ENCODE results near the gene VARS2.

DNA sequence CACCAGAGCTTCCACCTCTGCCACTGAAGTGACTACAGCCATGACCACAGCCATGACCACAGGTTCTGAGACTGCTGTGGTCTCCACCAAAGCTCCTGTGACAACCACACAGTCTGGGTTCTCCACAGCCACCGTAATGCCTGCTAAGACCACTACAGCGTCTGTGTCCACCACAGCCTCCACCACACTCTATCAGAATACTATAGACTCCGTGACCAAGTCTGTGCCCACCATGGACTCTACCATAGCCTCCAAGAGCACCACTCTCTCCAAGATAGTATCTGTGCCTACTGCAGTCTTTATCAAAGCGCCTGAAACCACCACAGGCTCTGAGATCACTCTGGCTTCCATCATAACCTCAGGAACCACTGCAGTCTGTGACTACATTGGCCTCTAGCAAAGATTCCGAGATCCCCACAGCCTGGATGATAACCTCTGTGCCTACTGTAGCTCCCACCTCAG is 51.1 kb downstream of the VARS2 start:
- TF ChIP-seq POLR2A (conservative IDR thresholded peaks at IDR 0.05) (no peak), EP300 (IDR thresholded peaks at IDR 0.05; ENCODE audit: low read length) (no peak)

Data from K562 (cell line).